Kasumi-1 (cell line): ENCODE measurements around the gene AP2A2.
"Not testable (repeated sequence)": the region's sequence is repeated elsewhere in the genome, so short reads cannot be mapped to it uniquely, and the experiment has no call there.

Source experiments
- DNase-seq, 2 experiments: peaks; one replicate each; lab custom pipeline; 2025; lab: John Stamatoyannopoulos, UW

The AP2A2 gene

GRCh38 chr11:1015826-1016545 lies 90.3 kb downstream of the AP2A2 start:
- DNase-seq, result no peak

DNA sequence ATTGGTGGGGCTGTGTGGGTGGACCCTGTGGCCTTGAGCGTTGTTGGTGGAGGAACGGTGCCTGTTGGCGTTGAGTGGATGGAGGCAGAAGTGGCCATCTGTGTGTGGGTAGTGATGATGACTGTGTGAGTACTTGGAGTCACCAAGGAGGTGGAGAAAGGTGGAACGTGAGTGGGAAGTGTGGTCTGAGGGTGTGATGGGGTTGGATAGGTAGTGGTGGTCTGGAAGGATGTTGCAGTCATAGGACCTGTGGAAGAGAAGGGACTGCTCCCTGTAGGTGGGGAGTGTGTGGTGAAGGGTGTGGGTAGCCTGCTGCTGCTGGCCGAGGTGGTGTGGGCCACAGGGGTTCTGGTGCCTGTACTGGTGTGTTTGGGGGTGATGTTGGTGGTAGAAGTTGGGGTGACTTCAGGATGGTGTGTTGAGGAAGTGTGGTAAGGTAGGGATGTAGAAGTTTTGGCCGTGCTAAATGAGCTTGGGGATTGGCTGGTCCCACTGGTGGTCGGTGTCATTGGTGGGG lies 91.0 kb downstream of the AP2A2 start:
- DNase-seq, result not testable (repeated sequence)

- no peak for DNase-seq
Observed at GRCh38 chr11:1017269-1018005, 91.8 kb downstream of the AP2A2 start.

DNA sequence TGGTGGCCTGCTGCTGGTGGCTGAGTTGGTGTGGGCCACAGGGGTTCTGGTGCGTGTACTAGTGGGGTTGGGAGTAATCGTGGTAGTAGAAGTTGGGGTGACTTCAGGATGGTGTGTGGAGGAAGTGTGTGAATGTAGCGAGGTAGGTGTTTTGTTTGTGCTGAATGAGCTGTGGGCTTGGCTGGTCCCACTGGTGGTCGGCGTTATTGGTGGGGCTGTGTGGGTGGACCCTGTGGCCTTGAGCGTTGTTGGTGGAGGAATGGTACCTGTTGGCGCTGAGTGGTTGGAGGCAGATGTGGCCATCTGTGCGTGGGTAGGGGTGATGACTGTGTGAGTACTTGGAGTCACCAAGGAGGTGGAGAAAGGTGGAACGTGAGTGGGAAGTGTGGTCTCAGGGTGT lies 92.4 kb downstream of the AP2A2 start:
- DNase-seq, result no peak

GRCh38 chr11:1019321-1019910 lies 93.7 kb downstream of the AP2A2 start:
- DNase-seq, result no peak

DNA sequence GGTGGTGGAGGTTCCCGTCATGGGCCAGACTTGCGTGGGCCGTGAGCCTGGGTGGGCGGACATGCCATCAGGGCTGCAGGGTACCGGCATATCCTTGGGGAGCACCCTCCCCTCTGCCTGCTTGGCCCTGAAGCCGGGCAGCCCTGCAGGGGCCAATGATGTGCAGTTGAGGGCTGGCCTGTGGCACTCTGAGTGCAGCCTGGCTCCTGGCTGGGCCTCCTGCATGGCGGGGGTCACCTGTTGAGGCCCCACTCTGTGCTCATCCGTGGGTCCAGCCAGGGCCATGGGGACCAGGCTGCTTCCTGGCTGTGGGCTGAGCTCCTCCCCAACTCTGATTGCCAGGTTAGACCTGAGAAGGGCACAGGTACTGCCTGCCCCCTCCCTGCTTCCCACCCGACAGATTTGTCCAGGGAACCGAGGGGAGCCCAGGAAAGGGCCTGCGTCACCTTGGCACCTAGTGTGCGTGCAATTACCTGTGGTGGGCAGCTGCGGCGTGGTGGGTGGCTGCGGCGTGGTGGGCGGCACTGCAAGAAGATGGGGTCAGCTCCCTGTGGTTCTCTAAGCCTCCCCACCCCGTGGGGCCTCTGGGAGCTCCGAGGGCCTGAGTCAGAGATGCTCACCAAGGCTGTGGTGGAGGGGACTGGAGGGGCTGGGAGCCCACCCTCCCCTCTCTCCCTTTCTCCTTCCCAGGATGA lies 94.7 kb downstream of the AP2A2 start:
- DNase-seq, result no peak

DNA sequence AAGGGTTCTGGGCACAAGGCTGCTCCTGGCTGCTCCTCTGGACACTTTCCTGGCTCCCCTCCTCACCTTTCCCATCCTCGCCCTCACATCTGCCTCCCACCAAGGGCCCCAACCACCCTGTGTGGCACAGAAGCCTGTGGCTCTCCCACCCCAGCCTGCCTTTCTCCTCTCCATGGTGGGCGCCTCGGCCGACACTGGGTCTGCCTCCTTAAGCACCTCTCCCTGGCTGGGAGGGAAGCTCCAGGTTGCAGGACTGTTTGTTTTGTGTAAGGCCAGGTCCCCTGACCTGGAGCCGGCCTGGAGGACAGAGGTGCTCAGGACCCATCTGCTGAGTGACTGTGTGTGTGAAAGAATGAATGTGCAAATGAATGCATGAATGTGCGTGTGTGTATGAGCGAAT lies 96.7 kb downstream of the AP2A2 start:
- no peak for DNase-seq

- DNase-seq, result no peak
Observed at GRCh38 chr11:1022908-1023810, 97.5 kb downstream of the AP2A2 start.

DNA sequence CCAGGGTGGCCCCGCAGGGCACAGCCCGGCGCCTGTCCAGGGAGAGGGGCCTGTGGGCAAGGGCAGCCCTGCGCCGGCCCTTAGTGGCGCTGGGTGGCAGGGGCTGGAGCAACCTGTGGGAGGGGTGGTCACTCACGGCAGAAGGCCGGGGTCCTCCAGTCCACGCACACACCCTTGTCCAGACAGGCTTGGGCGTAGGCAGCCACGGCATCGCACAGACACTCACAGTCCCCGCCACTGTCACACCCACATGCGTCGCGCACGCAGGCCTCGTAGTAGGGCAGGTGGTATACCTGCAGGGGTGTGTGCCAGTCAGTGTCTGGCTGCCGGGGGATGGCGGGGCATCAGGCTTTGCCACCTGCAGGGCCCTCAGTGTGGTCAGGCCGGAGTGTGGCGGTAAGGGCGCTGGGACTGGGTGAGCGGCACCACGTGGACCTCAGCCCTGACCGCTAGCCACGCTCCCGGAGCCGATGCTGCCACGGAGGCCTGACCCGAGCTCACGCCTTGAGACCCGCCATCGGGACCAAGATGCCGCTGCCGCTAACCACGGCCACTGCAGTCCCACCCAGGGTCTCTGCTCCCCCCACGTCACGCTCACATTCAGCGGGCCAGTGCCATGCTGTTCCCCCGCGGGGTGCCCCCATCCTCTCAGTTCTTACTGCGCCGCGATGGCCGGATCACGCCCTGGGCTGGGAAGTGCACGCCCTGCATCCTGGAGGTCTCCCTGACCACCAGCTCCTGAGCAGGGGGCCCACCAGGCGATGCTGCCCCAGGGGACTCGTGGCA lies 98.3 kb downstream of the AP2A2 start:
- DNase-seq, result no peak

DNA sequence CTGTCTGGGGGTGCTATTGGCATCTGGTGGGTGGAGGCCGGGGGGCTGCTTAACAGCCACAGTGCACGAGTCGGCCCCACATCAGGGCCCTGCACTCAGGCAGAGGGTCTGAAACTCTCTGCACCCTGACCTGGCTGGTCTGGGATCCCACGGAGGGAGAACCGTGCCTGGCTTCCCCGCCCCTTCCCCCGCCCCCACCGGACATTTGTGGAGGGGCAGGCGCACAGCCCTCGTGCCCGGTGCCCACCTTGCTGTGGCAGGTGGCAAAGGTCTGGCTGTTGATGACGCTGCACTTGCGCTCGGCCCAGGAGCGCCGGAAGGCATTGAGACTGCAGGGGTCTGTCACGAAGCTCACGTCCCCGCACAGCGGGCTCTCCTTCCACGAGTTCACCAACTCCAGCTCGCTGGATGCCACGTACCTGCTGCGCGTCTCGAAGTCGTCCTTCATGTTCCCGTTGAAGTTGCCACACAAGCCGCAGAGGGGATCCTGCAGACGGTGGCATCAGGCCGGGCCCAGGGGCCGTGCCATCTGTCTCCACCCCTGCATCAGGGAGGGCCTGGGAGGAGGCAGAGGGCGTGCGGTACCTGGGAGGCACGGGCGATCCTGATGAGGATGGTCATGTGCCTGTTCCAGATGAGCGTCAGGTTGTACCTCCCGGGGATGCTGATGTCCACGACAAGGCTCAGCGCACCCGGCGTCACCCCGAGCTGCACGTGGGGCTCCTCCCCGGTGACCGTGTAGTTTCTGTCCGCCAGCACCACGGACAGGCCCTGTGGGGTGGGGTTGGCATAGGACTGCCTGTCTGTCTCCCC lies 99.1 kb downstream of the AP2A2 start:
- no peak for DNase-seq

DNA sequence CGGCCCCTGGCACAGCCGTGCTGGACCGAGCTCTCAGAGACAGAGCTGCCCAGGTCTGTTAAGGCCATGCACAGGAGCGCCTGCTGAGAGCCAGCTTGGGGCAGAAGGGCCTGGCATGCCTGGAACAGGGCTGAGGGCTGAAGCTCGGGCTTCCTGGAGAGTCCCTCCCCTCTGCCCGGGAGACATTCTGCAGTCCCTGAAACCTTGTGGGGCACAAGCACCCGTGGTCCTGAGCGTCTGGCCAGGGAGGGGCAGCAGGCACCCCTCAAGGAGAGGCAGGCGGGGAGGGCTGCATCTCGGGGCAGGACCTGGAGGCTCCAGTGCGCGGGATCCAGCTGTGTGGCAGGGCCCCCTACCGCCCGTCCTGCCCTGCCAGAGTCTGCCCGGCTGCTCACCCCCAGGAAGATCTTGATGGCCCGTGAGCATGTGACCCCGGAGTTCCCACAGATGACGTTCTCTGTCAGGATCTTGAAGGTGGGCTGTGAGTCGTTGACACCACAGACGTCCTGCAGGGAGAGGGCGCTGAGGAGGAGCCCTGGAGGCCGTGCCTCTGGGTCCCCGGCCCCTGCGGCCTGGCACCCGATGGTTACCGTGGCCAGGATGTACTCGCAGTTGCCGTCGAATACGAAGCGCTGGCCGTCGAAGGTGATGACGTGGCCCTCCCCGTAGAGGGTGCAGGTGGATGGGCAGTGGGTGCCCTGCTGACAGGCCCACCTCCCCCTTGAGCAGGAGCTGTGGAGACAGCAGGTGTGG lies 99.9 kb downstream of the AP2A2 start:
- DNase-seq, result no peak

- DNase-seq, result no peak
Observed at GRCh38 chr11:1026163-1026450, 100.4 kb downstream of the AP2A2 start.

DNA sequence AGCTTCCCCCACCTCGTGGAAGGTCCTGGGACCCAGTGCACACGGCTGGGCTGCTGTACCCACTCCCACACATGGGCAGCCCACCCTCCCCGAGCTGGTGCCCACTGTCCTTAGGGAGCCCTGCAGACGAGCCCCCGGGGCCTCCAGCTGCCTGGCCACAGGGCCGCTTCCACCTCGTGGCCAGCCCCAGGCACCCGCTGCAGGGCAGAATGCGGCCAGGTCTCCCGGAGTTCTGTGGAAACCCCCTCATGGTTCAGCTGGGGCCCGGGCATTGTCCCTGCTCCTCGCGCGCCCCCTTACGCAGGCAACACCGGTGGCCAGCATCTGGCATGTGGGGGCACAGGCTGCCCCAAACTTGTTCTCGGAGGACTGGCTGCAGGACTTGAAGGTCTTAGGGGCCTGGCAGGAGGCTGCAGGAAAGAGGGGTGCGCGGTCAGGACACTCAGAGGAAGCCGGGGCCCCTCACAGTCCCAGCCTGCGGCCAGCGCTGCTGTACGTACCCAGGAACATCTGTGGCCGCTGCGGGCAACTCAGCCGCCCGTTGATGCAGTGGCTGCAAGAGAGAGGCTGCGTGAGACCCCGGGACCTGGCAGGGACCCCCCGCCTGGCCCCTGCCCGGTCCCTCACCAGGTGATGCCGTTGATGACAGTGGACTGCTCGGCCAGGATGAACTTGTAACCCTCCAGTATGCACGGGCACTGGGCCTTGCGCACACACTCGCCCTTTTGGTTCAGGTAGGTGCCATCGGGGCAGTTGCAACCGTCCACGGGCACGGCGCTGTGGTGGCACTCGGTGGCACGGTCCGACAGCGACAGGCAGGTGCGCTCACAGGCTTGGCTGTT lies 101.2 kb downstream of the AP2A2 start:
- no peak for DNase-seq

GRCh38 chr11:1027483-1028290 lies 102.0 kb downstream of the AP2A2 start:
- DNase-seq, result no peak

DNA sequence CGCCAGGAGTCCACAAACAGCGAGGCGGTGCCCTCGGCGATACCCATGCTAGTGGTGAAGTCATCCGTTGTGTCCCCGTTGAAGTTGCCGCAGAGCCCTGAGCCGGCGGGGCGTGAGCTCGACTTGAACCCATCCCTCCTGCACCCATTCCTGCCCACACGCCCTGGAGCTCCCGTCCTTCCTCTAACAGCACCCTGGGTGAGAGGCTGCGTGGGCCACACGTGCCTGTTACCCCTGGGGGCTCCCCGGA lies 102.5 kb downstream of the AP2A2 start:
- DNase-seq, result no peak

GRCh38 chr11:1028616-1029015 lies 102.9 kb downstream of the AP2A2 start:
- DNase-seq, result no peak

- DNase-seq, result no peak
Observed at GRCh38 chr11:1029051-1029450, 103.4 kb downstream of the AP2A2 start.

- no peak for DNase-seq
Observed at GRCh38 chr11:1029654-1030053, 104.0 kb downstream of the AP2A2 start.
